ENCODE measurements around the gene SHC1. TPM values are rescaled to one million over a fixed set of nuclear protein-coding genes. Genes with fewer than 3 reads are reported as not detected.

SHC1 gene
- total and polyA plus RNA-seq, 2 experiments from 2014 or later: 66.8 to 80.3 TPM

DNA sequence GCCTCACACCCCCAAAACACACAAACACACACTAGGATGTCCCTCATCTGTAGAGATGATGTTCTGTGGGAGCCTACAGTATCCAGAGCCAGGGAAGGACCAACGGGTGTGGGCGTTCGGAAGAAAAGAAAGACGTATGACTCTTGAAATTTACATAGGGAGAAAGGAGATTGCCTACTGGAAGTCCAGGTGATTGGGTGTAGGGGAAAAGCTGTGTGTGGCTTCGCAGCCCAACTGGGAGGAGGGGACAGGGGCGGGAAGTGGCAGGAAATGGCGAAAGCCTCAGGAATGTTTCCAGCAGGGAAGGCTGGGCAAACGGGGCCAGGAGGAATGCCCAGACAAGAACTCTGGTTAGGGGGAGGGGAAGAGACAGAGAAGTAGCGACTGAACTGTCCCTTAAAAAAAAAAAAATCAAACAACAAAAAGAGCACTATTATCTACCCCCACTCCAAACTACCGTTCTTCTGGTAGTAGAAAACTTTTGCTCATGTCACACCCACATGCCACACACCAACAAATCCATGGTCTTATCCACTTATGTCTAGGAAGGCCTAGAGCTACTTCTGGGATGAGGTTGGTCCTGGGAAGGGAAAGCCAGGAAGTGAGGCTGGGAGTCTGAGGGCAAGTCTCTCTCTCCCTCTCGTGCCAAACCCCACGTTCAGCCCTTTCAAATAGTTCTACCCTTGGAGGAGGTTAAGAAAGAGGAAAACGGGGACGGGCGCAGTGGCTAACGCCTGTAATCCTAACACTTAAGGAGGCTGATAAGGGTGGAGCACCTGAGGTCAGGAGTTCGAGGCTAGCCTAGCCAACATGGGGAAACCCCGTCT lies 2.2 kb upstream of the SHC1 start:
- TF ChIP-seq, protein P1, sequence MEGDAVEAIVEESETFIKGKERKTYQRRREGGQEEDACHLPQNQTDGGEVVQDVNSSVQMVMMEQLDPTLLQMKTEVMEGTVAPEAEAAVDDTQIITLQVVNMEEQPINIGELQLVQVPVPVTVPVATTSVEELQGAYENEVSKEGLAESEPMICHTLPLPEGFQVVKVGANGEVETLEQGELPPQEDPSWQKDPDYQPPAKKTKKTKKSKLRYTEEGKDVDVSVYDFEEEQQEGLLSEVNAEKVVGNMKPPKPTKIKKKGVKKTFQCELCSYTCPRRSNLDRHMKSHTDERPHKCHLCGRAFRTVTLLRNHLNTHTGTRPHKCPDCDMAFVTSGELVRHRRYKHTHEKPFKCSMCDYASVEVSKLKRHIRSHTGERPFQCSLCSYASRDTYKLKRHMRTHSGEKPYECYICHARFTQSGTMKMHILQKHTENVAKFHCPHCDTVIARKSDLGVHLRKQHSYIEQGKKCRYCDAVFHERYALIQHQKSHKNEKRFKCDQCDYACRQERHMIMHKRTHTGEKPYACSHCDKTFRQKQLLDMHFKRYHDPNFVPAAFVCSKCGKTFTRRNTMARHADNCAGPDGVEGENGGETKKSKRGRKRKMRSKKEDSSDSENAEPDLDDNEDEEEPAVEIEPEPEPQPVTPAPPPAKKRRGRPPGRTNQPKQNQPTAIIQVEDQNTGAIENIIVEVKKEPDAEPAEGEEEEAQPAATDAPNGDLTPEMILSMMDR (IDR thresholded peaks at IDR 0.05; ENCODE audit: low read depth, low read length): no peak
- Histone ChIP-seq H3K36me3 (no peaks in the 10 kb centered on the region), H3K9me3 (ENCODE audit: low read depth) (no peaks in the 10 kb centered on the region), H3K4me3 (peak overlapping the region; percentile 48), H3K4me1 (ENCODE audit: low read depth) (peaks cover 39% of the 10 kb centered on the region), H3K27me3 (no peaks in the 10 kb centered on the region), H3K27ac (peak overlapping the region; percentile 98)
- DNase-seq (ENCODE audit: low read depth in 1 of 2, low spot score in 1 of 2): peak; percentile 86 to 98

DNA sequence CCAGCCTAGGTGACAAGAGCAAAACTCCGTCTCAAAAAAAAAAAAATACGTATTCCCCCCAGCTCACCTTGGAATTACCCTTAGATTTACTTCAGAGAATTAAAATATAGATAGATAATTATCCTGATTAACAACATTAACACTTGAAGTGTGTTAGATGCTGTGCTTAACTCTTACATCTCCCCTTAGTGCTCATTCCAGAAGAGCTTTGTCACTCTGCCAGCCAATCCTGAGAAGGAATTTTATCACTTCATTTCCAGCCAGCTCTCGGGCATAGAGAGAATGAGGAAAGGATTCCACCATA lies 1.6 kb upstream of the SHC1 start:
- TF ChIP-seq, protein P1 (IDR thresholded peaks at IDR 0.05; ENCODE audit: low read depth, low read length): no peak

DNA sequence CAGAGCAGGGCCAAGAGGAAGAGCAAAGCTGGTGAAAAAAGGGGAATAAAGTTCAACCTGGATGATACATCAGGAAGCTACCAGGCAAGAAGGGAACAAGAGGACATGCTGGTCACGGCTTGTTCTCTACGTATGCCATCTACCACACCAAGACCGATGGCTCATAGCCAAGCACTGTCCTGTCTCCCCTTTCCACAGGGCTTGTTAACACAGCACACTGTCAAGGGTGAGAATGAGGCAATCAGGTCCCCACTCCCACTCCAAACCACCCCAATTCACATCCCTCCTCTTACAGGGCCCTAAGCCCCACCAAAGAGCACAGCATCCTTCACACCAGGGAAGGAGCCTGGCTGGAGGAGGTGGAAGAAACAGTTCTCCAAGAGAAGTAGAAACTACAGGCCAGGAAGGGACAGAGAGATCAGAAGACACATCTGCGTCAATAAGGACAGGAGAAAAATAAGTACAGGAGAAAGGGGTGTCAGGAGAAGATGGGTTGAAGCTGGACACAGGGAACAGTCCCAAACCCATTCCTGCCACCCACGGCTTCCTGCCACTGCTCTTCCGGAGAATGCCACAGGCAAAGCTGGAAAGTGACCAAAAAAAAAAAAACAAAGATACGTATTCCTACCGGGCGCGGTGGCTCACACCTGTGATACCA lies 923 bp upstream of the SHC1 start:
- Histone ChIP-seq H3K36me3 (peaks cover 11% of the 10 kb centered on the region), H3K4me3 (no peak overlapping the region), H3K27ac (peak overlapping the region; percentile 98), H3K9me3 (ENCODE audit: low read depth) (no peaks in the 10 kb centered on the region), H3K27me3 (no peaks in the 10 kb centered on the region), H3K4me1 (ENCODE audit: low read depth) (peaks cover 38% of the 10 kb centered on the region)
- DNase-seq (ENCODE audit: low read depth in 1 of 2, low spot score in 1 of 2): no peak
- TF ChIP-seq, protein P1 (IDR thresholded peaks at IDR 0.05; ENCODE audit: low read depth, low read length): no peak

More for the DNA sequence above, 1.6 kb upstream of the SHC1 start:
- H3K4me1 ChIP-seq (ENCODE audit: low read depth): peaks cover 39% of the 10 kb centered on the region
- no peaks in the 10 kb centered on the region for H3K9me3 ChIP-seq (ENCODE audit: low read depth)
- peaks cover 4% of the 10 kb centered on the region for H3K36me3 ChIP-seq
- no peak overlapping the region for H3K4me3 ChIP-seq
- H3K27me3 ChIP-seq: no peaks in the 10 kb centered on the region
- no peak for DNase-seq (ENCODE audit: low read depth in 1 of 2, low spot score in 1 of 2)
- peak overlapping the region; percentile 98 for H3K27ac ChIP-seq

DNA sequence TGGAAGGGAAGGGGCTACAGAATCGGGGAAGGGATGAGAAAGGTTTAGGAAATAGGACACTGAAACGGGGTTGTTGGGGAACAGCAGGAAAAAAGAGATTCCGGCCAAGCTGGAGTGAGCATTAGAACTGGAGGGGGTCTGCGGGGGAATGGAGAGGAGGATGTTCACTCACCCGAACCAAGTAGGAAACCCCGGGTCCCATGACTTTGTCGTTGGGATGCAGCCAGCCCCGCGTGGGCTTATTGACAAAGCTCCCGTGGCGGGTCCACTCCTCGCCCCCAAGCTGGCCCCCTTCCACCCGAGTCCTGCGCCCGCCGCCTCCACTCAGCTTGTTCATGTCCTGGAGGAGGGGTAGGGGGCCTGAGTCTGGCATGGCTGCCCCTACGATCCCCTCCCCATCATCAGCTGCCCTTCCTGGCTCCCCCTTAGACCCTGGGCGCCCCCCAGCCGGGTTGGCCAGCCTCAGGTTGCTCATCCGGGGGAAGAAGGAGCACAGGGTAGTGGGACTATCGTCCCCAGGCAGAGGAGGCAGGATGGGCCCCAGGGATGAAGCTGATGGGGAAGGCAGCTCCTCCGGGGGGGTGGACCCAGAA lies 591 bp downstream of the SHC1 start:
- H3K27ac ChIP-seq: no peak overlapping the region
- TF ChIP-seq, protein P1 (IDR thresholded peaks at IDR 0.05; ENCODE audit: low read depth, low read length): no peak
- peak overlapping the region; percentile 17 for H3K4me3 ChIP-seq
- H3K27me3 ChIP-seq: no peaks in the 10 kb centered on the region
- H3K4me1 ChIP-seq (ENCODE audit: low read depth): peaks cover 30% of the 10 kb centered on the region
- no peak for DNase-seq (ENCODE audit: low read depth in 1 of 2, low spot score in 1 of 2)
- no peaks in the 10 kb centered on the region for H3K9me3 ChIP-seq (ENCODE audit: low read depth)
- peaks cover 12% of the 10 kb centered on the region for H3K36me3 ChIP-seq

DNA sequence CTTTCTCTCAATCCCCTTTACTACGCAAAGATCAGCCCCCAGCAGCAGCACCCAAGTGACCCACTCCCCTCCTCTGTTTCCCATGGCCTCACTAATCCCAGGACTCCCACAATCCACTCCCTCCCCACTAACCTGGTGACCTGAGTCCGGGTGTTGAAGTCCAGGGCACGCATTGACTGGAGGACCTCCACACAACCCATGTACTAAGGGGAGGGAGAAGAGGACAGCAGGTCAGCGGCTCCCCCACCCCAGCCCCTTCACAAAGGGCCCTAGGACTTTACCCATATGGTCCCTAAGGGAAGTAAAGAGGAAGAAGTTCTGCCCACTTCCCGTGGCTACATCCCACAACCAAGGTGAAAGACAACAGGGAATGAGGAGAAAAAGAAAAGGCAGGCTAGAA lies 1.3 kb downstream of the SHC1 start:
- Histone ChIP-seq H3K4me3 (no peak overlapping the region), H3K36me3 (peaks cover 12% of the 10 kb centered on the region), H3K27ac (no peak overlapping the region), H3K9me3 (ENCODE audit: low read depth) (no peaks in the 10 kb centered on the region), H3K27me3 (no peaks in the 10 kb centered on the region), H3K4me1 (ENCODE audit: low read depth) (peaks cover 30% of the 10 kb centered on the region)
- no peak for DNase-seq (ENCODE audit: low read depth in 1 of 2, low spot score in 1 of 2)
- TF ChIP-seq, protein P1 (IDR thresholded peaks at IDR 0.05; ENCODE audit: low read depth, low read length): no peak

Measured in cardiac muscle cell (in vitro differentiated cells and primary cell).